DMS79 (cell line): ENCODE results near the gene CPLX1.
"Not testable (repeated sequence)": the region's sequence is repeated elsewhere in the genome, so short reads cannot be mapped to it uniquely, and the experiment has no call there.

ENCODE experiments used
- DNase-seq: peaks from one replicate; lab custom pipeline; 2025; lab: John Stamatoyannopoulos, UW

The CPLX1 gene

DNA sequence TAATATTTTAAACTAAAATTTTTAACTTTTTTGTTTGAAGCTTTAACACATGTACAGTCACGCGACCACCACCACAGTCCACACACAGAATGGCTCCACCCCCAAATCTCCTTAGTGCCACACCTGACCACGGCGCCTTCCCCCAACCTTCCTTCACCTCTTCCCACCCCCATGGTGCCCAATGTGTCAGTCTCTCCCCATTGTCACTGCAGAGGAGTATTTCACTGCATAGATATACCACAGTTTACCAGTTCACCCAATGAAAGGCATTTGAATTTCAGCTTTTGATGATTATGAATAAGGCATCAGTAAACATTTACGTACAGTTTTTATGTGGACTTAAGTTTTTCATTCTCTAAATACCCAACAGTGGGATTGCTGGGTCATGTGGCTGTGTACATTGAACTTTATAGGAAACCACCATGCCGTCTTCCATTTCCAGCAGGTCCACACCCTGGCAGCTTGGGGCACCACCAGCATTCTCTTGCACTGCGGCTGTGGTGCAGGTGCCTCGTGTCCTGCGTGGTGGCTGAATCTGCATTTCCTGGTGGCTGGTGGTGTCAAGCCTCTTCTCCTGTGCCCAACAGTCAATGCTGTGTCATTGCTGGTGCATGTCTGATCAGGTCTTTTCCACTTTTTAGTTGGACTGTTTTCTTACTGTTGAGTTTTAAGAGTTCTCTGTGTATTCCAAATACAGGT is 49.0 kb downstream of the CPLX1 start:
- DNase-seq: no peak

DNA sequence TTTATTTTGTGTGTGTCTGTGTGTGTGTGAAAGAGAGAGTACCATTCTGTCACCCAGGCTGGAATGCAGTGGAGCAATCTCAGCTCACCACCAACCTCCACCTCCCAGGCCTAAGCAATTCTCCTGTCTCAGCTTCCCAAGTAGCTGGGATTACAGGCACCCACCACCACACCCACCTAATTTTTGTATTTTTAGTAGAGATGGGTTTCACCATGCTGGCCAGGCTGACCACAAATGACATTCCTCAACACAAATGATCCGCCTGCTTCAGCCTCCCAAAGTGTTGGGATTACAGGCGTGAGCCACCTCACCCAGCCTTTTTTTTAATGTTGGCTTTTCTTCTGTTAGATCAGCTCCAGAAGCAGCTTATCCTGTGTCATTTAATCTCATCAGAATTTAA is 50.4 kb downstream of the CPLX1 start:
- DNase-seq: not testable (repeated sequence)

DNA sequence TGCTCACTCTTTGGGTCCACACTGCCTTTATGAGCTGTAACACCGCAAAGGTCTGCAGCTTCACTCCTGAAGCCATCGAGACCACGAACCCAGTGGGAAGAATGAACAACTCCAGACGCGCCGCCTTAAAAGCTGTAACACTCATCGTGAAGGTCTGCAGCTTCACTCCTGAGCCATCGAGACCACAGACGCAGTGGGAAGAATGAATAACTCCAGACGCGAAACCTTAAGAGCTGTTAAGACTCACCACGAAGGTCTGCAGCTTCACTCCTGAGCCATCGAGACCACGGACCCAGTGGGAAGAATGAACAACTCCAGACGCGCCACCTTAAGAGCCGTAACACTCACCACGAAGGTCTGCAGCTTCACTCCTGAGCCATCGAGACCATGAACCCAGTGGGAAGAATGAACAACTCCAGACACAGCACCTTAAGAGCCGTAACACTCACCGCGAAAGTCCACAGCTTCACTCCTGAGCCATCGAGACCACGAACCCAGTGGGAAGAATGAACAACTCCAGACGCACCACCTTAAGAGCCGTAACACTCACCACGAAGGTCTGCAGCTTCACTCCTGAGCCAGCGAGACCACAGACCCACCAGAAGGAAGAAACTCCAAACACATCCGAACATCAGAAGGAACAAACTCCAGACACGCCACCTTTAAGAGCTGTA is 51.4 kb downstream of the CPLX1 start:
- DNase-seq: not testable (repeated sequence)

DNA sequence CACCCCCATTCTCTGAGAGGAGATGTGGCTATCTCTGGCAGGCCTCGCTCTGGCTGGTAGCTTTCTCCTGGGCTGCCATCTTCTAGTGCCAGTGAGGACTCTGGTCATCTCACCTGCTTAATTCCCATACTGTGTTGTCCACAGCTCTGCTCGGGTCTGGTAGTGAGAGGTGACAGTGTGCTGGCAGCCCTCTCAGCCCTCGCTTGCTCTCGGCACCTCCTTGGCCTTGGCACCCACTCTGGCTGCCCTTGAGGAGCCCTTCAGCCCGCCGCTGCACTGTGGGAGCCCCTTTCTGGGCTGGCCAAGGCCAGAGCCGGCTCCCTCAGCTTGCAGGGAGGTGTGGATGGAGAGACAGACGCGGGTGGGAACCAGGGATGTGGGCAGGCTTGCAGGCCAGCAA is 52.7 kb downstream of the CPLX1 start:
- no peak for DNase-seq

DNA sequence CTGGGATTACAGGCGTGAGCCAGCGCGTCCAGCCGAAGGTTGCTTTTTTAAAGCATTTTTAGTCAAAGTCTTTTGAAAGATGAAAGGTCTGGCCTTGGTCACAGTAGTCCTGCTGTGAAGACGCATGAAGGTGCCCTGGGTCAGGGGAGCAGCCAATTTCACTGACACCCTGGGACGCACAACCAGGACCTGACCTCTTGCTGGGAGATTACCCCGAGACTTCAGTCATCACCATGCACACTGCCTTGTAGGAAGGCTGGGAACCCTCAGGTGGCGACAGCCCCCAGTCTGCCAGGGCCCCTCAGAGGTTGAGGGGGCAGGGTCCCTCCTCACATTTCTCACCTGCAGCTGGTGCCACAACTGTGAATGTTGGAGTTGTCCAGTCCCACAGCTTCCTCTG is 53.2 kb downstream of the CPLX1 start:
- DNase-seq: no peak

DNA sequence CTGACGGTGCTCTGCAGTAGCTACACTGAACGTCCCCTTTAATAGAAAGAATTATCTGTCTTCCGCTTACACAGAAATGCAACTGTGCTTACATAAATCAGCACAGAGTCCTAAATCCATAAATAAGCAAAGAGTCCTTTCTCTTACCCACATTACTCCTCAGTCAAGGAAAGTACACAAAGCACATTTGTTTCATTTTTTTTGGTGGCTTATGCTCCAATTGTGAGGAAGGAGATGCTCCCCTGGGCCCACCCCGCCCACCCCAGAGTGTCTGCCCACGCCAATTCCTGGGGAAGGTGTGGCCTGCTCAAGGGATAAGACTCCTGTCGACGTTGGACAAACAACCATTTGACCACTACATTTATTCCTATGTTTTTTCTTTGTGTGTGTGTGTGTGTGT is 53.8 kb downstream of the CPLX1 start:
- no peak for DNase-seq

DNA sequence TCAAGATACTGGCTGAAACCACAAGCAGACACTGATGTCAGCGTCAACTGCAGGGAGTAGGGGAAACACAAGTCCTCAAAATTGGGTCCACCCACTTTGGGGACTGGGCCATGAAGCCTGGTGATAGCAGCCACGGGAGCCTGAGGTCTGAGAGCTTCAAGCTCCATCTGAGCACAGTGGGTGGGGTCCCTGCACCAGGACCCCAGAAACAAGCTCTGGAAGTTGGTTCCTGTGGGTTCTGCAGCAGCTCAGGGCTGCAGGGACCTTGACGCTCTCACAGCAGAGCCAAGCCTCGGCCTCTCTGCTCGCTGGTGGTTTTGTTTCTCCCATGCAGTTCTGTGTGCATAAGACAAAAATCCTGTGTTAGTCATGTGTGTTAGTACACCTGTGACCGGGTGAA is 54.5 kb downstream of the CPLX1 start:
- DNase-seq: no peak

DNA sequence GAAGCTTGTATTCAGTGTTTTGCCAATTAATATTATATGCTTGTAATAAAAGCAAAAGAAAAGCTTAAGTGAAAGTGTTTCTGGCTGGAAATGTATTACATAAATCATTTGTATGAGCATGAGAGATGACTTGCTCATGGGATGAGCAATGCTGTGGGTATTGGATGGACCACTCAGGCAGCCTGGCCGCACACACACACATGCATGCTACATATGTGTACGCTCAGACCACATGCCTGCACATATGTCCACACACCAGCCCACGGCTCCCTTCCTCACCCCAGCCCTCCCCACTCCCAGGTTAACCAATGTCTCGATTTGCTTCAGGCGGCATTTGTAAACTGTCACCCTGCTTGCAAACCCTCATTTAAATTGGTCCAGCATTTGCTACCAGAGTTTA is 55.9 kb downstream of the CPLX1 start:
- DNase-seq: no peak

DNA sequence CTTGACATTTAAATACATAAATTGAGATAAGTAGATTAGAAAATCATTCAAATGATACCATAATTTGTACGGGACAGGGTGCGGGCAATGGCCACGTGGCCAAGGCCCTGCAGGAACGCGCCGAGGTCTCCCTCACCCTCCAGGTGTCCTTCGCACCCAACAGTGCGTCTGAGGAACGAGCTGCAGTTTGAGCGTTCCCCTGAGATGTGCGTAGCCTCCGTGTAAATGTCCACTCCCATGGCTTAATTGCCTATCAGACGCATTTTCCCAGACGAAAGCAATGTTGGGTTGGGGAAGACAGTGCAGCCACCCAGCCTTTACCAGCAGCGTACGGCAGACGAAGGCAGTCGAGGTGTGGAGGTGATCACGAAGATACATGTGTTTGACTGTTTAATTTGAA is 56.4 kb downstream of the CPLX1 start:
- DNase-seq: no peak

DNA sequence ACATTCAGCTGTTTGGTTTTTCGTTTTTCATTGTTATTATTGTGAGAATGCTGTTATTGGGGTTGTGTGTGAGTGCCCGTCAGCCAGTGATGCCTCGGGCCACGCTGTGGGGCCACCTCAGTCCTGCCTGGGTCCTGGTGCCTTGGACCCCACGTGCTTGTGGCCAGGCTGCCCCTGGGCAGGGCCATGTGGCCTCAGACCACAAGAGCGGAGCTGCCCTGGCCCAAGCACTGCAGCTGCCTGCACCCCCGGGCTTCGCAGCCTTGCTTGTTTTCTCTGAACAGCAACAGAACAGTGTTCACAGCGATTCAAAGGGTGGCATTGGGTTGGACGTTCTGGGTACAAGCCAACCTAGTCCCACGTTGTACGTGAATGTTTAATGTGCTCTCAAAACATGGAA is 56.9 kb downstream of the CPLX1 start:
- no peak for DNase-seq

DNA sequence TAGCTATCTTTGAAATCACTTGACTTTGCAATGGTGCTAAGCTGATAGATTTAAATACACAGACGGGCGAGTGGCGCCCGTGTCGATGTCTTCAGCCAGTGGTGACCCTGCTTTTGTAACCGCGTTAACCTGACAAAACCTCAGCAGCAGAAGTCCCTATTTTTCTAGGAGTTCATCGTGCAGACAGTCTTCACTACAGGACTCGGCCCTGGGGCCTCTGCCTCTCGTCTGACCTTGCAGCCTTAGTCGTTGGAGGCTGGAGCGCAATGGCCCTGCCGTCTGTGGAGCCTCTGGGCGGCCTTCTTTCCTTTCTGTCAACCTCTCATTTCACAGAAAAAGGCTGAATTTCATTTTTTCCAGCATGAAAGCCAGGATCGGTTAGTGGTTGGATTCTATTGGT is 57.9 kb downstream of the CPLX1 start:
- no peak for DNase-seq

DNA sequence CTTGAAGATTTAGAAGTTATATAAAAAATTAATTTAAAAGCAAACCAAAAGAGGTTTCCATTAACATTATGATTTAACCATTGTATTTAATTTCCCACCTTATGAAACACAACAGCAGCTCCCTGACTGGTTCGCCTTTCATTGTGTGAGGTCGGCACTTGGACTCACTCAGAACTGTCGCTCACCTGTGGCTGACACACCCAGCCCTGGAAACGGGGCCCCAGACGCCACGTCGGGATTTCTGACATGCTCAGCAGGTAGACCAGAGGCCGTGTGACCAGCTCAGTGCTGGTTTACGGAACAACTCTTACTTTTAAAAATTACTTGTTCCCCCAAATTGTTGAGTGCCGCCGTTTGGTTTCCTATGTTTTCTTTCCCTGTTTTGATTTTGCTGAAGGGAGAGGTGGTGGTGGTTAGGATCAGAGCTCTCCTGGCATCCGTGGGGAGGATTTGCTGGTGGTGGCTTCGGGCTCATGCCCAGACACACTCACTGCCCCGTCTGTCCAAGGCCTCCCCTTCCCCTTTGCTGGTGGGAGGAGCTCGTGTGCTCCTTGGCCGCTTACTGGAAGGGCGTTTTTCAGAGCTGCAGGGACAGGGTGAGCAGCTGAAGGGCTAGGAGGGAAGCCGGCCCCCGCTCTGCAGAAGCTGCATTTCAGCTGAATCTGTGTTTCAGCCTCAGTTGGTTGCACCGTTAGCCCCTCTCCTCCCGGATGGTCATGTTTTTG is 59.2 kb downstream of the CPLX1 start:
- DNase-seq: no peak

DNA sequence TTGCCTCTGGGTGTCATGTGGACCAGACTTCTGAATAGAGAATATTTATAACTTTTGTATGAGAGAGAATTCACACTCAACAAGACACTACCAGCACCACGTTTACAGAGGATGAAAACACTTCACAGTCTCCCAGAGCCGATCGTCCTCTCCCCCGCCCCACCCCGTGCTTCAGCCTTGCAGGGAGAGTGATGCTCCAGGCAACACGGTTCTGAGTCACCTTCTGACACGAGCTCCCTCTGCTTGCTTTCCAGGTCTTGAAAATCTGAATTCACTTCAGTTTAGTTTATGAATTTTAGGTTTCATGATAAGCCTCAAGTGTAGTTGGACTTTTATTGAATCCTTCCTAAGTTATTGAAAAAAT is 59.8 kb downstream of the CPLX1 start:
- no peak for DNase-seq

DNA sequence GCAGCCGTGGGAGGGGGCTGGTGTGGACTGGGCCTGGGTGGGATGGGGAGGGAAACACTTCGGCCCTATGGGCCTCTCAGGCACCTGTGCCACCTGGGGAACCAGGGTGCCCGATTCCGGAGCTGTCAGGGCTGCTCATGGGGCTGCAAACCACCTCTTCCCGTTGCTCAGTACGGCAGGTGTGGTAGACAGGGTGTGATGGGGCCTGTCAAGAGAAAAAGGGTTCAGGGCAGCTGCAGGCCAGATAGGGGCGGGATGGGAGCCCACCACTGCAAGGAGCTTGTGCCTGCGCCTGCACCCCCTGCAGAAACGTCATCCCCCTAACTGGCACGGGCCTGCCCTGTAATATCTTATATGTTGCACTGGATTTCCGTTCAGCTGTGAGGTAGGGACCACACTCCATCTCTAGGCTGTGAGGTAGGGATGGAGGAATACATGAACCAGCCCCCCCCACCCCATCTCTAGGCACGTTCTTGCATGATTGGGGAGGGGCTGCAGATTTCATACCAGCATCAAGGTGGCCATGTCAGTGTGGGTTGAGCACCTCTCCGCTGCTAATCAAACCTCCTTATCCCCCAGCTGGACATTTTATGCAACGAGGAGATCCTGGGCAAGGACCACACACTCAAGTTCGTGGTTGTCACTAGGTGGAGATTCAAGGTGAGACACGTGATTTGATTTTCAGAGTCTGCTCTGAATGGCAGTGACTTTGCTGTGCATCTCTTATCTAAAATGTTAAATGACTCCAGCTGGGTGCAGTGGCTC is 61.3 kb downstream of the CPLX1 start:
- no peak for DNase-seq

DNA sequence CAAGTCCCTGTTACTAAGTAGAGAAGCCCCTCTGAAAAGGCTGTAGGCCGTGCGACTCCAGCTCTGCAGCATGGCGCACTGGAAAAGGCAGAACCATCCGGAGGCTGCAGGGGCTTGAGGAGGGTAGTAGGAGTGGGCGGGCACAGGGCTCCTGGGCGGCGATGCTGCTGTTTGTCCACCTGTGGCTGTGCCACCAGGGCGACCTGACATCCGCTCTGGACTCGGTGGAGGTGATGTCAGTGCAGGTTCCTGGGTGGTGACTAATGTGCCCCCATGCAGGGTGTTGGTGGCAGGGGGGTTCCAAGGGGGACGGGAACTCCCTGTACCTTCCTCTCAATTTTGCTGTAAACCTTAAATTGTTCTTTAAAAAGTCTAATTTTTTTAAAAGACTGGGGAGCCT is 62.0 kb downstream of the CPLX1 start:
- no peak for DNase-seq

DNA sequence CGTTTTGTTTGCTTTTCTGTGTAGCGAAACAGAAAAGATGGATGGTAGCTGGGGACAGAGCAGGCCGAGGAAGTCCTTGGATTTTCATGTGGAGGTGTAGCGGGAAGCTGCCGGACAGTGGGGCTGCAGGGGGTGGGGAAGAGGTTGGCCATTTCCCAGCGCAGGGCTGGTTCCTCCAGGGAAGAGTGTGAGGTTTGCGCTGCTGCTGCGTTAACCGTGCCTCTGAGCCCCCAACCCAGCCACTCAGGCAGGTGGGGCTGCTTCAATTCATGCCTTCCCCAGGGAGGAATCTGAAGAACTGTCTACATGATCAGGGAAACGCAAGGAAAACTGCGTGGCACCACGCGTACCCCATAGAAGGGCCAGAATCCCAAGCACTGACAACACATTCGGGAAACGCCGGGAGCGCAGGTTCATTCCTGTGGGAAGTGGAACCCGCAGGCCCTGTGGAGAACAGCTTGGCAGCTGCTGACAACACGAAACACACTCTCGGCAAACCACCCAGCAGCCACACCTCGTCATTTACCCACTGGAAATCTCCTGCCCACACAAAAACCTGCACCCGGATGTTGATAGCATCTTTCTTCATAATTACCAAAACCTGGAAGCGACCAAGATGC is 62.6 kb downstream of the CPLX1 start:
- DNase-seq: no peak

DNA sequence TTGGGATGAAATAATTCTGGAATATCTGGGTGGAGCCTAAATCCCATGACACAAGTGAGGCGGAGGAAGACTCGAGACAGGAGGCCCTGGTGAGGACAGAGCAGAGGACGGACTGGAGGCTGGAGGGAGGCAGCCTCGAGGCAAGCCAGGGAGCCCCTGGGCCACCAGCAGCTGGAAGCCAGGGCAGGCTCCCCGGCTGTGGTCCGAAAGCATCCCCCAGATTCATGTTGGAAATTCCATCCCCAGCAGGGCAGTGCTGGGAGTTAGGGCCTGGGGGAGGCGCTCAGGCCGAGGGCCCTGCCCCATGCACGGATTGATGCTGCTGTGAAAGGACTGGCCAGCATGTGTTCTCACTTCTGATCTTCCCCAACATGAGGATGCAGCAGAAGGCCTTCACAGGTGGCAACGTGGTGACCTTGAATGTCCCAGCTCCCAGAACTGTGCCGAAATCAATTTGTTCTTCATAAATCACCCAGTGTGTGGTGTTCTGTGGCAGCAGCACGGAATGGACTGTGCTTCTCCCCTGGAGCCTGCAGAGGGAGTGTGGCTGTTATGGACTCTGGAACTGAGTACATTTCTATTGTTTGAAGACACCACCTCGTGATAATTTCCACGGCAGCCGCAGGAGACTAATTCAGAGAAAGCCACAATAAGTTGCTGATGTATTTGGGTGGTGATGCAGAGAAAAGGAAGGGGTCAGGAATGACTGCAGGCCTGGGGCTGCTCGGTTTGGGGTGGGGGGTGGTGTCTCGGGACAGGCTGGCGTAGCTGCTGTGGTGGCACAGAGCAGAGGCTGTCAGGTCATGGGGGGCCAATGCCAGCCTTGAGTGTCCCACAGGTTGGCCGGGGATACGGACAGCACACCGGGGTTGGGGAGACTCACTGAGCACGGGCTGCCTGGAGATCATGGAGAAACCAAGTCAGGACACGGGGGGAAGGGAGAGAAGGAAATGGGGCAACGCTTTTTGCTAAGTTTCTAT is 63.4 kb downstream of the CPLX1 start:
- DNase-seq: no peak

DNA sequence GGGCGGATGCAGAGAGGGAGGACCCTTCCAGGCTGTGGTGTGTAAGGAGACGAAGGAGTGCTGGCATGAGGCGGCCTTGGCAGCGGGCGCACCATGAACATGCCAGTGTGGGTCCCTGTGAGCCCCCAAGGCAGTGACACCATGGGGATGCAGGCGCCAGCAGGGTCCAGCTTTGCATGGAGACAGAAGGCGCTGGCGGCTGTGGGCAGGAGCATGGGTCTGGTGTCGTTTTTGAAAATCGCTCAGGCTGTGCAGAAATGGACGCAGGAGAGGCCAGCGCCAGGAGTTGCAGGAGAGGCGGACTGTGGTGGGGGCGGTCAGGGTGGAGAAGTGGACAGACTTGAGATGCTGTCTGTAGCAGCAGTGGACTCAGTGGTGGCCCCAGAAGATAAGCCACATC is 64.2 kb downstream of the CPLX1 start:
- no peak for DNase-seq

DNA sequence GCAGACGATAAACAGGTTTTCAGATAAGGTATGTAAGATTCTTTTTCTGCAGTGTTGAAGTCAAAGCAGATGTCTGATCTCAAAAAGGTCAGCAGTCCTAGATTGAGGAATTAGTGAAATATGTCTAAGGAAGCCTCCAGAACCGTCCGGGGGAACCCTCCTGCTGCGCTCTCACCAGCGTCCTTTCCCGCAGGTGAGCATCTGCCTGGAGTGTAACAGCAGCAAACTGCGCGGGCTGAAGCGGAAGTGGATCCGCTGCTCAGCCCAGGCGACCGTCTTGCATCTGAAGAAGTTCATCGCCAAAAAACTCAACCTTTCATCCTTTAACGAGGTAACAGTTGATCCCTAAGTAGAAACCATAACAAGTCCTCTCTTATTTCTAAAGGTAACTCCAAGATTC is 64.8 kb downstream of the CPLX1 start:
- DNase-seq: no peak

DNA sequence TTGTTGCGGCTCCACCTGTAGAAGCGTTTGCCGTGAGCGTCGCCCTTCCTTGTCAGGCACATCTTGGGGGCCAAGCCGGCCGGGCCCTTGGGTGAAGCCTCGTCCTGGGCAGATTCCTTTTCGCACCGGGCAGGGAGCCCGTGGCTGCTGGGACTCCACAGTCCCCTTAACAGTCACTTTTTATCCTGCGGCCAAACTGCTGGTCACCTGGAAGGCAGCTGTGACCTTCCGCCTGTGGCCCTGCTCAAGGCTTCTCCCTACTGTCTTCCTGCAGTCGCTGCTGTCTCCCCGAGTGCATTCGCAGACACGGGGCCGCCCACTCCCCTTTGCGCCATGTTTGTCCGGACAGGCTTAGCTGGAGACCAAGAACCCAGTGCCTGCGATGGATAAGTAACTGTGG is 65.3 kb downstream of the CPLX1 start:
- DNase-seq: no peak

DNA sequence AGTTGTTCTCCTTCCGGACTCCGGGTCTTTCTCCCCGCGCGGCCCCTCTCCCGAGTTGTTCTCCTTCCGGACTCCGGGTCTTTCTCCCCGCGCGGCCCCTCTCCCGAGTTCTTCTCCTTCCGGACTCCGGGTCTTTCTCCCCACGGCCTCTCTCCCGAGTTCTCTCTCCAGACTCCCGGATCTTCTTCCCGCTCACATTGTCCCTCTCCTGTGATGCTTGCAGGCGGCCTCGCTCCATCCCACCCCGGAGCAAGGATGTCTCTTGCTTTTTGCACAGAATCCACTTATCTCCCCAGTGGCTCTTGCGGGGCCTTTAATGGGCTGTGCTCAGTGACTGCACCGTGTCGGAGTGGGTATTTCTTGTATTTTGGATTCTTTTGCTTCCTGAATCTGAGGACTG is 66.1 kb downstream of the CPLX1 start:
- not testable (repeated sequence) for DNase-seq
